PFSK-1 (cell line): ENCODE data around the gene BICD1.

Experiments
- FOXP2 ChIP-seq: optimal IDR thresholded peaks from 2 replicates; pipeline ENCODE3; 2011; ENCODE audit warnings: borderline replicate concordance, control low read depth, inconsistent platforms; ENCODE audit not compliant: insufficient read depth; ENCODE audit errors: extremely low read length, extremely low read depth
- POLR2AphosphoS5 ChIP-seq: IDR thresholded peaks from 2 replicates; pipeline ENCODE4 v1.6.1; 2012; ENCODE audit warnings: low read depth, mild to moderate bottlenecking, control low read depth, low read length, moderate library complexity
- REST ChIP-seq, 2 experiments: IDR thresholded peaks; 2 replicates each; pipeline versions ENCODE4 v1.6.1 to v1.8.0; 2011 to 2012; ENCODE audit warnings: low read depth in 2 of 2, low read length in 2 of 2, control low read depth in 1 of 2, inconsistent platforms in 1 of 2, mild to moderate bottlenecking in 1 of 2, moderate library complexity in 1 of 2; ENCODE audit not compliant: insufficient read depth in 1 of 2
- SIN3A ChIP-seq: IDR thresholded peaks from 2 replicates; pipeline ENCODE4 v1.6.1; 2012; ENCODE audit warnings: mild to moderate bottlenecking, low read length, moderate library complexity, borderline replicate concordance; ENCODE audit not compliant: insufficient read depth
- TAF1 ChIP-seq: IDR thresholded peaks from 2 replicates; pipeline ENCODE4 v1.6.1; 2012; ENCODE audit warnings: low read length, control low read depth, borderline replicate concordance; ENCODE audit not compliant: insufficient read depth

Gene BICD1

DNA sequence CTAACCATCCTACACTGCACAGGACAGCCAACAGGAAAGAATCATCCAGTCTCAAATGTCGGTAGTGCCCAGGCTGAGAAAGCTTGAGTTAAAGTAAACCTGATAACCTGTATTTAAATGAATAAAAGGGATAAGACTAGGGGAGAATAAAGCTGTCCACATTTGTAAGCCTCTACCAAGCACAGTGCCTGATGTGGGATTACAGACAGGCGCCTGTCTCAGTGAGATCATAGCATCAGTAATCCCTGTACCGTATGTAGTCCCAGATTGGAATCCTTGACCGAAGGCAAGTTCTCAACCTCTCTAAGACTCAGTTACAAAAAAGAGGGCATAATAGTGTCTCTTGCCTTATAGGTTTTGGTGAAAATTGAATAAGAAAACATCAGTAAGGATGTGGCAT lies 59.9 kb downstream of the BICD1 start:
- TF ChIP-seq FOXP2 = no peak
- TF ChIP-seq TAF1 = no peak
- no peak for TF ChIP-seq SIN3A
- no peak for TF ChIP-seq REST (IDR thresholded peaks at IDR 0.05; ENCODE audit: insufficient read depth in 1 of 2, low read depth in 2 of 2, low read length in 2 of 2)
- TF ChIP-seq POLR2AphosphoS5 = no peak

DNA sequence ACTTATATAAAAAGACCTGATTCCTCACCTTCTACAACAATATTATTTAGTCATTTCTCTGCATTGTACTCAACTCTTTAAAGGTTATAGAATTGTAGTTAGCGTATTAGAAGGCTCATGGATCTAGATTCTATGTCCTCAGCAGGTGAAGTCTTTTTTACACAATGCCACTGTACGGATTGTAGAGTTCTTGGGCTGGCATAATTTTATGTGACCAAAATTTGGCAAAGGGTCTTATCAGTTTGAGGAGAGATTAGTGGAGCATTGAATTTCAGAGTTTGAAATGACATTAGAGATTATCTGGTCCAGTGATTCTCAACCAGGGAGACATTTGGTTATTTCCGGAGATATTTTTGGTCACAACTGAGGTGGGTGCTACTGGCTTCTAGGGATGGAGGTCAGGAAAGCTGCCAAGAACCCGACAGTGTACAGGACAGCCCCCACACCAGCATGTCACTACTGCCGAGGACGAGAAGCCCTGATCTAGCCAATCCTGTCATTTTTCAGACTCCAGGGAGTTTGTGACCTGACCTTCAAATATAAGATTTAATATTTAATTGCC lies 63.9 kb downstream of the BICD1 start:
- TF ChIP-seq FOXP2 (no peak), TAF1 (no peak), REST (IDR thresholded peaks at IDR 0.05; ENCODE audit: insufficient read depth in 1 of 2, low read depth in 2 of 2, low read length in 2 of 2) (no peak), SIN3A (no peak), POLR2AphosphoS5 (no peak)

GRCh38 chr12:32171211-32171610 lies 64.6 kb downstream of the BICD1 start:
- TF ChIP-seq FOXP2 = no peak
- TF ChIP-seq TAF1 = no peak
- no peak for TF ChIP-seq SIN3A
- TF ChIP-seq POLR2AphosphoS5 = no peak
- no peak for TF ChIP-seq REST (IDR thresholded peaks at IDR 0.05; ENCODE audit: insufficient read depth in 1 of 2, low read depth in 2 of 2, low read length in 2 of 2)

- TF ChIP-seq TAF1 (no peak), POLR2AphosphoS5 (no peak), SIN3A (no peak), REST (IDR thresholded peaks at IDR 0.05; ENCODE audit: insufficient read depth in 1 of 2, low read depth in 2 of 2, low read length in 2 of 2) (no peak), FOXP2 (no peak)
Observed at GRCh38 chr12:32176606-32177005, 70.0 kb downstream of the BICD1 start.
